ENCODE results near the gene KLK11. TPM values are rescaled to one million over a fixed set of nuclear protein-coding genes. Genes with fewer than 3 reads are reported as not detected.
"Not testable (repeated sequence)": the region's sequence is repeated elsewhere in the genome, so short reads cannot be mapped to it uniquely, and the experiment has no call there.

Gene KLK11
- total RNA-seq, 1 donor from 2014 or later, result 274 TPM

DNA sequence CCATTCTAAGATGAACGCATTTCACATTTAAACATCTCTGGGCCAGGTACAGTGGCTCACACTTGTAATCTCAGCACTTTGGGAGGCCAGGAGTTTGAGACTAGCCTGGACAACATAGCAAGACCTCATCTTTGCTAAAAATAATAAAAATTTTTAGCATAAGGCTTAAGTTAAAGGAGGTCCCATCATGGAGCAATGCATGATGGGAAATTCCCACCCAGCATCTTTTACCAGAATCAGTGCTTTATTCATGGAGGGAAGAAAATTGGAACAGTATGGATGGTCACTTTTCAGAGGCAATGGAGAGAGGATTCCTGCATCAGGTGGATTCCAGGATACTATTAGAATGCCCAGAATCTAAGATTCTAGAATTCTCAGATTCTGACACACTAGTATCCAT, 21.2 kb downstream of the KLK11 start:
- DNase-seq (ENCODE audit: low spot score), result no peak

GRCh38 chr19:51003316-51003715, 23.1 kb downstream of the KLK11 start:
- DNase-seq (ENCODE audit: low spot score), result no peak

DNA sequence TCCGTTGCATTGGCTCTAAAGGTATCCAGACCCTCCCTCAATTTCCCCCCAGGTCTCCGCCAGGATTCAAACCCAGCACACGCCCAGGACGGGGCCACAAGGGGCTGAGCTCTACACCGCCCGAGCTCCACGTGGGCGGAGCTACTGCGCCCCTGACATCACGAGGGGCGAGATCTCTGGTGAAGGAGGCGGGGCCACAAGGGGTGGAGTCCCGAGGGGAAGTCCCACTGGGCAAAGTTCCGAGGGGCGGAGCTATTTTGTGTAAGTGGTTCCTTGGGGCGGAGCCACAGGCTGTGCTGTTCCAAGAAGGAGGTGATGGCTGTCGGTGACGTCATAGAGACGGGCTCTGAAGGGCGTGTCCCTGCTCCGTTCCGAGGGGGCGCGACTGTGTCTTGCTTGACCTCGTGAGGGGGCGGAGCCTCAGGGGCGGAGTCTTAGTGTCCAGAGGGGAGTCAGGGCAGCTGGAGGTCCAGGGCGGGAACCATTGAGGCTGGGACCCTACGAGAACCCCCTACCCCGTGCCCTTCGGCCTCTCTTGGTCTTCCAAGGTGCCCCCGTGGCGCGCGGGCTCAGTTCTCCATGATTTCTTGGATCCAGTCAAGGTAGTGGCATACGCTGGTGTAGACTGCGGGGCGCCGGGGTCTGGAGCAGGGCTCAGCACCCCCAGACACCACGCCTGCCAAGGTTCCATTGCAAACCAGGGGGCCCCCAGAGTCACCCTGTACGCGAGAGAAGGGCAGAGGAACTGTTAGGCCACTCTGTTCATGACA, 23.7 kb downstream of the KLK11 start:
- DNase-seq (ENCODE audit: low spot score), result peak; percentile 67

GRCh38 chr19:51002089-51002532, 24.3 kb downstream of the KLK11 start:
- no peak for DNase-seq (ENCODE audit: low spot score)

DNA sequence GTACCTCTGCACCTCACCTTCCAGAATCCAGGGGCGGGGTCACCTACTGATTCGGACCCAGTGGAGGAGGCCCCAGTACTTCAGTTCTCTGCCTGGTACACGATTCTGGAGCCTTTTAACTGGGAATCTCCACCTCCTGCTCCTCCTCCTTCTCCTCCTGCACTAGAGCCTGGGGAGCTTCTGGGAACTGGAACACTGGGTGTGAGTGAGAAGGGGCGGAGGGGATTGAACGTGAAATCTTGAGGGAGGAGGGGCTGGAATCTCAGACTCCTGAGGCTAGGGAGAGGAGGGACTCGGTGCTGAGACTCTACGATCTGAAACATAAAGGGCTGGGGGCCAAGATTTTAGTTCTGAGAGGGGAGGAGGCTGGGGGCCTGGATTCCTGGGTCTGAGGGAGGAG, 24.9 kb downstream of the KLK11 start, which contains the start of gene KLK8:
Gene KLK8 (minus strand): TSS at position 90 of the 400 bp plus-strand sequence. CDS start 437 bp downstream, outside the sequence.
- DNase-seq (ENCODE audit: low spot score), result no peak

GRCh38 chr19:51000981-51001380, 25.4 kb downstream of the KLK11 start:
- no peak for DNase-seq (ENCODE audit: low spot score)

DNA sequence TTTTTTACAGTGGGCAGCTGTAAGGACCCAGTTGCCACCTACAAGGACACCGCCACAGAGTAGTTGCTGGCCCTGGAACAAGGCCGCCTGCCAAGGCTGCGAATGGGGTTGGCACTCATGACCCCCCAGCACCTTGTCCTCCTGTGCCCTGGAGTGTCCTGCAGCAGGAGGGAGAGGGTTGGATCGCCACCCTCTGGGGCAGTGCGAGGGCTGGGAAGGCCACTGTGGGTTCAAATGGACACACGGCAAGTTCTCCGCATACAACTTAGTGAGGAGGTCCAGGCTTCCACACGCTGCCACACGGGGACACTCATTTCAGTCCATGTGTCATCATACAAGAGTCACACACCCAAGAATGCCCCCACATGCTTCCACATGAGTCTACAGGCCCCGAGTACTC, 26.0 kb downstream of the KLK11 start:
- no peak for DNase-seq (ENCODE audit: low spot score)

DNA sequence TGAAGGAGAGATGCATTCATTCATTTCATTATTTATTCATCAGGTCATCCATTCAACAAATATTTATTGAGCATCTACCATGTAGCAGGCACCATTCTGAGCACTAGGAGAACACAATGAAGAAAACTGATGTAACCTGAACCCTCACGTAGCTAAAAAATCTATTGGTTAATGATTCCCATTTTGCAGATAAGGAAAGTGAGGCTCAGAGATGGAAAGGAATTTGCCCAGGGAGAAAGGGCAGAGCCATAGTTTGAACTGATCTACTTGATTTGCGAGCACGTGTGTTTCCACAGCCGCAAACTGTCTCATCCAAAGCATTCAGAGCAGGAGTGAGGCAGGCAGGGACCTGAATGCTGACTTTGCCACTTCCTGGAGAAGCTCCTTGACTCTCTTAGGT, 27.7 kb downstream of the KLK11 start:
- DNase-seq (ENCODE audit: low spot score), result no peak

GRCh38 chr19:50998061-50998460, 28.4 kb downstream of the KLK11 start:
- DNase-seq (ENCODE audit: low spot score), result no peak

DNA sequence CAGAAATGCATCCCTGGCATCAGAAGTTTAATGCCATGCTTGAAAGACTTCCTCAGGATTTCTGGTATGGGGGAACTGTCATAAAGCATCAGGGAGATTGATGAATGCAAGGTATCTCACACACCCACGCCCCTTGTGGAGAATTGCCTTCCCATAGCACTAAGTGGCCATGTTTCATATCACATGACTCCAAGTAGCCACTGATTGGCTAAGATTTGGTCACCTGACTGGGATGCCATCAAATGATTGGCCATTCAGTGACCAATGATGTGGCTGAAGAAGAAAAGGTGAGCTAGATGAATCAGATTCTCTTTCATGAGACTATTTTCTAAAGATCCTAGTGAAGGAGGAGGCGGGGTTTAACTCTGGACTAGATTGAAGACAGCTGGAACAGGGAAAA, 32.3 kb downstream of the KLK11 start:
- DNase-seq (ENCODE audit: low spot score), result no peak

- DNase-seq (ENCODE audit: low spot score), result no peak
Measured at GRCh38 chr19:50992666-50993035, 33.8 kb downstream of the KLK11 start.

DNA sequence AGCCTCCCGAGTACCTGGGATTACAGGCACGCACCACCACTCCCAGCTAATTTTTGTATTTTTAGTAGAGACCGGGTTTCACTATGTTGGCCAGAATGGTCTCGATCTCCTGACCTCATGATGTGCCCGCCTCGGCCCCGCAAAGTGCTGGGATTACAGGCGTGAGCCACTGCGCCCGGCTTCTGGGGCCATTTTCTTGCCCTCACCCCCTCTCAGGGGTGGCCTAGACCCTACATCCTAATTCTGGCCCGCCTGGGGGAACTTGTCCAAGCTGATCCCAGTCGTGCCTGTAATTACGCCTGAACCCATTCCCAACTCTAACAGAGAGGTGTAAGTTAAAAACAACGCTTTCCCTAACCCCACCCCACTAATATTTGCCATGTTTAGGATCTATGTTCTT, 42.0 kb downstream of the KLK11 start:
- DNase-seq (ENCODE audit: low spot score), result not testable (repeated sequence)

GRCh38 chr19:50983625-50984292, 42.7 kb downstream of the KLK11 start, which contains the start of gene KLK7:
Gene KLK7 (minus strand): TSS chr19:50983917. CDS start chr19:50982399, 1,518 bp downstream.
- DNase-seq (ENCODE audit: low spot score), result no peak

GRCh38 chr19:50982186-50982585, 44.2 kb downstream of the KLK11 start:
- no peak for DNase-seq (ENCODE audit: low spot score)

GRCh38 chr19:50981587-50982146, 44.7 kb downstream of the KLK11 start:
- no peak for DNase-seq (ENCODE audit: low spot score)

DNA sequence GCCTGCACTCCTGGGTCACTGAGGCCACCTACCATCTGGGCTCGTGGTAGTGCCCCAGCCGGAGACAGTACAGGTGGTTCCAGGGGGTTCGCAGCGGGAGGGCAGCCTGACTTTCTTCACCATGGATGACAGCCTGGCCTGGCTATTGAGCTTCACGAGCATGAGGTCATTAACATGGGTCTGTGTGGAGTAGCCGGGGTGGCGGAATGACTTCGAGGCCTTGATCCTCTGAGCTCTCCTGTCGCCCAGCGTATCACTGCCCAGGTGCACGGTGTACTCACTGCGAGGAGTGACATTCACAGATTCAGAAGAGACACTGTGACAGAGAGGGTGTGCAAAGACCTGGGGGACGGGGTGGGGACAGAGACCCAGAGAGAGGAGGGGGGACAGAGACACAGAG, 46.2 kb downstream of the KLK11 start:
- no peak for DNase-seq (ENCODE audit: low spot score)

- DNase-seq (ENCODE audit: low spot score), result no peak
Measured at GRCh38 chr19:50979758-50980157, 46.7 kb downstream of the KLK11 start.

DNA sequence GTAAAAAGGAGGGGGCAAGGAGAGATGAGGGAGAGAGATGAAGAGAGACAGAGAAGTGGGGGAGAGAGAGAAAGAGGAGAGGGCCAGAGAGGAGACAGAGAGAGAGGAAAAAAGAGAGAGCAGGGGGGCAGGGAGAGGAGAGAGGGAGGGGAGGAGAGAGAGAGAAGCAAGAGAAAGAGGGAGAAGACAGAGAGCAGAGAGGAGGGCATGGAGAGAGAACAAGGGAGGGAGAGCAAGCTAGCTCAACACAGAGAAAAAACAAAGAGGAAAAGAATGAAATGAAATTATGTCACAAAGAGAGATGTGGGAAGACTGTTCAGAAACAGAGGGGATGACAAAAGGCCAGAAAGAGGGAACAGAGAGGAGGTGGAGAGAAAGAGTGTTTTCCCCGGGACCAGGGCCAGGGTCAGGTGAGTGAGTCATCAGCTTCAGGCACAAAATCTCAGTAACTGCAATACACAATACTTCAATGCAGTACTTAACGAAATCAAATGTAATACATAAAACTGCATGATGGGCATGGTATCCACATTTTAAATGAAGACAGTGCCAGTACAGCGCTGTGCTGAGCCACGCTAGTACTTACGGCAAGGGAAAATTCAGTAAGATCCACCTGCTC, 47.5 kb downstream of the KLK11 start:
- no peak for DNase-seq (ENCODE audit: low spot score)

DNA sequence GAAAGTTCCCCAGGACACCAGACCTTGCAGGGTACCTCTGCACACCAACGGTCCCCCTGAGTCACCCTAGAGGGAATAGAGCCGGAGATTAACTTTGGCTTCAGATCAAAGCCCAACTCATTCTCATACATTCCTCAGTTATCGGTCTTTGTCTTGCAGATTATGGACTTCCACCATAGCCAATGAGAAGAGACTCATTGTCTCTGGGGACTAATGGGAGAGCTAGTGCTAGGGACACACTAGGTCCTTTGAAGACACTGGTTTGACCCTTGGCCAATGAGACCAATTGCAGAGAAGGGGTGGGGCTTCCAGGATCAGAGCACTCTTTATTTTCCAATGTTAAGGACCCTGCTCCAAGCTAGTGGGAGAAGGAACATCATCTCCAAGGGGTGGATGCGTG, 48.8 kb downstream of the KLK11 start:
- no peak for DNase-seq (ENCODE audit: low spot score)

GRCh38 chr19:50975766-50976165, 50.6 kb downstream of the KLK11 start:
- peak; percentile 79 for DNase-seq (ENCODE audit: low spot score)

DNA sequence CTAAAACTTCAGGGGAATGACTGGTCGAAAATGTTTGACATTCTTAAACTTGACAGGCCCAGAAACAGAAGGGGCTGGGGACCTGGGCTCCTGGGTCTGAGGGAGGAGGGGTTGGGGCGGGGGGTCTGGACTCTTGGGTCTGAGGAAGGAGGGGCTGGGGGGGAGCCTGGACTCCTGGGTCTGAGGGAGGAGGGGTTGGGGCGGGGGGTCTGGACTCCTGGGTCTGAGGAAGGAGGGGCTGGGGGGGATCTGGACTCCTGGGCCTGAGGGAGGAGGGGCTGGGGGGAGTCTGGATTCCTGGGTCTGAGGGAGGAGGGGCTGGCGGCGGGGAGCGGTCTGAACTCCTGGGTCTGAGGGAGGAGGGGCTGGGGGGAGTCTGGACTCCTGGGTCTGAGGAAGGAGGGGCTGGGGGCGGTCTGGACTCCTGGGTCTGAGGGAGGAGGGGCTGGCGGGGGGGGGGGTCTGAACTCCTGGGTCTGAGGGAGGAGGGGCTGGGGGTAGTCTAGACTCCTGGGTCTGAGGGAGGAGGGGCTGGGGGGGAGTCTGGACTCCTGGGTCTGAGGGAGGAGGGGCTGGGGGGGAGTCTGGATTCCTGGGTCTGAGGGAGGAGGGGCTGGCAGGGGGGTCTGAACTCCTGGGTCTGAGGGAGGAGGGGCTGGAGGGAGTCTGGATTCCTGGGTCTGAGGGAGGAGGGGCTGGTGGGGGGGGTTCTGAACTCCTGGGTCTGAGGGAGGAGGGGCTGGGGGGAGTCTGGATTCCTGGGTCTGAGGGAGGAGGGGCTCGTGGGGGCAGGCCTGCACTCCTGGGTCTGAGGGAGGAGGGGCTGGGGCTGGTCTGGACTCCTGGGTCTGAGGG, 51.5 kb downstream of the KLK11 start:
- no peak for DNase-seq (ENCODE audit: low spot score)
